Karpas-422 (cell line): ENCODE measurements around the gene ELL. TPM values are rescaled to one million over a fixed set of nuclear protein-coding genes. Genes with fewer than 3 reads are reported as not detected.

Source experiments
- DNase-seq: peaks from one replicate; pipeline ENCODE4 v3.0.0-alpha.2; 2015
- H2AFZ ChIP-seq: fragments of 200-600 bp; sonication (generic); 2 replicates; pipeline ENCODE4 v1.6.1; 2014; ENCODE audit warnings: antibody characterized with exemption, low read length, mixed read lengths
- H3K27ac ChIP-seq: fragments of 200-600 bp; sonication (generic); 2 replicates; pipeline ENCODE4 v1.5.1; 2014; ENCODE audit warnings: mild to moderate bottlenecking, low read length, moderate library complexity
- H3K27me3 ChIP-seq: fragments of 200-600 bp; sonication (generic); 2 replicates; pipeline ENCODE4 v1.6.1; 2014; ENCODE audit warnings: low read length, mixed read lengths
- H3K36me3 ChIP-seq: fragments of 200-600 bp; sonication (generic); 2 replicates; pipeline ENCODE4 v1.6.1; 2014; ENCODE audit warnings: low read length, mixed read lengths; ENCODE audit not compliant: insufficient read depth
- H3K4me1 ChIP-seq: fragments of 200-600 bp; sonication (generic); 2 replicates; pipeline ENCODE4 v1.6.1; 2014; ENCODE audit warnings: mild to moderate bottlenecking, low read length, mixed read lengths
- H3K4me2 ChIP-seq: fragments of 200-600 bp; sonication (generic); 2 replicates; pipeline ENCODE4 v1.6.1; 2014; ENCODE audit warnings: low read length, low read depth, mild to moderate bottlenecking; ENCODE audit not compliant: poor library complexity, severe bottlenecking
- H3K4me3 ChIP-seq: fragments of 200-600 bp; sonication (generic); 2 replicates; pipeline ENCODE4 v1.5.1; 2014; ENCODE audit warnings: mild to moderate bottlenecking, antibody characterized with exemption, low read length, mixed read lengths
- H3K79me2 ChIP-seq: fragments of 200-600 bp; sonication (generic); 2 replicates; pipeline ENCODE4 v1.6.1; 2014; ENCODE audit warnings: mild to moderate bottlenecking, low read length, mixed read lengths
- H3K9ac ChIP-seq: fragments of 200-600 bp; sonication (generic); 2 replicates; pipeline ENCODE4 v1.6.0; 2014; ENCODE audit warnings: low read length
- H3K9me2 ChIP-seq: fragments of 200-600 bp; sonication (generic), shearing (Covaris generic); replicated peaks from 2 replicates; pipeline ENCODE4 v1.6.0; 2014; ENCODE audit warnings: mild to moderate bottlenecking, low read length, moderate library complexity; ENCODE audit not compliant: insufficient read depth
- H3K9me3 ChIP-seq: fragments of 300-700, 200-600 bp; sonication (generic); 2 replicates; pipeline ENCODE4 v1.6.1; 2014; ENCODE audit warnings: low read length, mixed read lengths
- H4K20me1 ChIP-seq: fragments of 200-600 bp; sonication (generic); 2 replicates; pipeline ENCODE4 v1.6.1; 2014; ENCODE audit warnings: mild to moderate bottlenecking, antibody characterized with exemption, low read length, low read depth; ENCODE audit not compliant: insufficient read depth
- total RNA-seq: library from RNA; depleted of rRNA; stranded (reverse); fragments of >200 nt; shearing (Covaris generic); gene quantifications from 2 replicates; pipeline ENCODE4 v1.2.3, GENCODE V29; 2014; ENCODE audit warnings: low replicate concordance

ELL gene
- total RNA-seq, 1 experiment from 2014 or later: 10.9 TPM

DNA sequence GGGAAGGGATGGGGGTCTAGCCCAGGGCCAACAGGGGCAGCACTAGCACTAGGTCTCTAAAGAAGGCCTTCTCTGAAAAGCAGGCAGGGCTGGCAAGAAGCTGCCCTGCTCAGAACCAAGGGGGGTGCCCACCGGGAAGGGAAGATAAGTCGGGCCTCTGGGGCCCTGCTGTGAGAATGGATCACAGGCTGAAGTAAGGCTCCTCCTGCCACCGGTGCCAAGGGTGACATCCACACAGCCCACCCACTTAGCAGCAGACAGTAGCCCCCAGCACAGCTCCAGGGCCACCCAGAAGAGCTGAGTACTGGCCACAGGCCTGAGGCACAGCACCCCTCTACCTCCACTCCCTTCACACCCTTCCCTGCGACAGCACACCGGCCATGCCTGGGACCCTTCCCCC, 5.9 kb downstream of the ELL start:
- Histone ChIP-seq H3K36me3 (no peaks in the 10 kb centered on the region), H3K27ac (no peak overlapping the region), H2AFZ (no peak overlapping the region), H3K9me3 (no peaks in the 10 kb centered on the region), H4K20me1 (peaks cover 43% of the 10 kb centered on the region), H3K79me2 (peaks cover 95% of the 10 kb centered on the region), H3K4me3 (no peak overlapping the region), H3K4me1 (peaks cover 15% of the 10 kb centered on the region), H3K4me2 (no peak overlapping the region), H3K27me3 (no peaks in the 10 kb centered on the region), H3K9ac (no peak overlapping the region), H3K9me2 (no peaks in the 10 kb centered on the region)
- no peak for DNase-seq

DNA sequence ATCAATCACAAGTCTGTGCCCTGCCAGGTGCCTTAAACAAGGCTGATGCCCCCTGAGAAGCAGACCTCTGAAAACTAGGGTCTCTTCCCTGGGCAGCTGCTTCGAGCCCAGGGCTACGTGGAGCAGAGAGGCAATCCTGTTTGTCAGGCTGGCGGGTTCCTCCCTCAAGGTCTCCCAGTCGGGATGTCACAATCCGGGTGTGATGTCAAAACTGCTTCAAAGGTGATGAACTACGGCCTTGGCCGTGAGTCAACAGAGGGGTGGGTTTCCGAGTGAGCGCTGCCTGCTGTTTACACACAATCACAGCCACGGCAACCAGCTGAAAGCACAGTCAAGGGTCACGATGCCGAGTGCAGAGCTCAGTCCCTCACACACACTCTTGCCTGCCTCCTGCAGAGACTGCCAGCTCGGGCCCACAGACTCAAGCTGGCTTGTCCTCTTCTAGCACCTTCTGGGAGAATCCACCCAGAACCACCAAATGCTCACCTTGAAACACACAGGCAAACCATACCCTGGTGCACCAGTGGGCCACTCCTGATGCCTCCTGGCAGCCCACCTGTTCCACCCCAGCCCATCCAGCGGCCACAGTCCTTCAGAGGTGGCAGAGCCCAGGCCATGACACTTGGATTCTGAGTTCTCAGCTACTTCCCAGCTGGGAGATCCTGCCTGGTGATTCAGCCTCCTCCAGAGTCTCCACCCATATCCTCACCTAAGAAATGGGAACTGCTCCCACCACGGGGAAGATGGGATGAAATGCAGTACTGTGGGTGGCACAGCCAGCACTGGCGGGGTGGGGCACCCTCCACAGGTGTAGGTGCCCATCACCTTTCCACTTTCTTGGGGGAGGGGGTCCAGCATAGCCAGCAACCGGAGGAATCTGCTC, 6.8 kb downstream of the ELL start:
- no peak for DNase-seq
- peaks cover 45% of the 10 kb centered on the region for H4K20me1 ChIP-seq
- H3K4me2 ChIP-seq: no peak overlapping the region
- H3K79me2 ChIP-seq: peaks cover 93% of the 10 kb centered on the region
- no peaks in the 10 kb centered on the region for H3K9me2 ChIP-seq
- no peak overlapping the region for H3K9ac ChIP-seq
- H3K27me3 ChIP-seq: no peaks in the 10 kb centered on the region
- peaks cover 13% of the 10 kb centered on the region for H3K4me1 ChIP-seq
- H3K36me3 ChIP-seq: no peaks in the 10 kb centered on the region
- H3K27ac ChIP-seq: no peak overlapping the region
- H2AFZ ChIP-seq: no peak overlapping the region
- H3K9me3 ChIP-seq: no peaks in the 10 kb centered on the region
- H3K4me3 ChIP-seq: no peak overlapping the region

DNA sequence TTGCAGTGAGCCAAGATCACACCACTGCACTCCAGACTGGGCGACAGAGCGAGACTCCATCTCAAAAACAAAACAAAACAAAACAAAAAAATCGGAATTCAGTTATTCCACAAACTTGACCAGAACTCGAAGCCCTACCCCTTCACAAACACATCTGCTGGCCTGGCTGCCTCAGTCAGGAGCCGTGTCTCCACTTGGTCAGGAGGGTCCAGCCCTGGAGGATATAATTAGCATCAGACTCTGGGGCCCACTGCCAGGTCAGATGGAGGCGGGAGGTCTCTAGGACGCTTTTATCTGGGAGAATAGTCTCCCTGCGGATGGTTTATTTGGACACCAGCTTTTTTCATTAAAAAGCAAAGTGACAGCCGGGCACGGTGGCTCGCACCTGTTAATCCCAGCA, 8.0 kb downstream of the ELL start:
- DNase-seq: no peak
- peaks cover 10% of the 10 kb centered on the region for H3K4me1 ChIP-seq
- peaks cover 93% of the 10 kb centered on the region for H3K79me2 ChIP-seq
- H4K20me1 ChIP-seq: peaks cover 46% of the 10 kb centered on the region
- H3K27me3 ChIP-seq: no peaks in the 10 kb centered on the region
- H3K27ac ChIP-seq: no peak overlapping the region
- no peak overlapping the region for H3K9ac ChIP-seq
- H3K9me2 ChIP-seq: no peaks in the 10 kb centered on the region
- no peaks in the 10 kb centered on the region for H3K36me3 ChIP-seq
- H3K9me3 ChIP-seq: no peaks in the 10 kb centered on the region
- H3K4me3 ChIP-seq: no peak overlapping the region
- H3K4me2 ChIP-seq: no peak overlapping the region
- no peak overlapping the region for H2AFZ ChIP-seq

DNA sequence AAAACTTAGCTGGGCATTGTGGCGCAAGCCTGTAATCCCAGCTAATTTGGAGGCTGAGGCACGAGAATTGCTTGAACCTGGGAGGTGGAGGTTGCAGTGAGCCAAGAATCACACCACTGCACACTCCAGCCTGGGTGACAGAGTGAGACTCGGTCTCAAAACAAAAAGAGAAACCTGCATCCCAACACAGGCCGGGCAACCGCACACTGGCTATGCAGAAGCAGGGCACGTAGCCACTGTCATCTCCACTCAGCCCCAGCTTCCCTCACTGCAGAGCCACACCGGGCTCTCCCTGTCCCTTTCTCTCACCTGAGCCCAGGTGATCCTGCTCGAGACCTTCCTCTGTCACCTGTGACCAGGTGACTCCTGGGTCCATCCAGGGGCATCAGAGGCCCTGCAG, 11.7 kb downstream of the ELL start:
- Histone ChIP-seq H3K4me2 (no peak overlapping the region), H3K4me1 (peaks cover 12% of the 10 kb centered on the region), H4K20me1 (peaks cover 53% of the 10 kb centered on the region), H3K36me3 (no peaks in the 10 kb centered on the region), H3K79me2 (peaks cover 93% of the 10 kb centered on the region), H2AFZ (no peak overlapping the region), H3K27ac (no peak overlapping the region), H3K9me2 (no peaks in the 10 kb centered on the region), H3K9ac (no peak overlapping the region), H3K9me3 (no peaks in the 10 kb centered on the region), H3K4me3 (no peak overlapping the region), H3K27me3 (no peaks in the 10 kb centered on the region)
- DNase-seq: no peak

DNA sequence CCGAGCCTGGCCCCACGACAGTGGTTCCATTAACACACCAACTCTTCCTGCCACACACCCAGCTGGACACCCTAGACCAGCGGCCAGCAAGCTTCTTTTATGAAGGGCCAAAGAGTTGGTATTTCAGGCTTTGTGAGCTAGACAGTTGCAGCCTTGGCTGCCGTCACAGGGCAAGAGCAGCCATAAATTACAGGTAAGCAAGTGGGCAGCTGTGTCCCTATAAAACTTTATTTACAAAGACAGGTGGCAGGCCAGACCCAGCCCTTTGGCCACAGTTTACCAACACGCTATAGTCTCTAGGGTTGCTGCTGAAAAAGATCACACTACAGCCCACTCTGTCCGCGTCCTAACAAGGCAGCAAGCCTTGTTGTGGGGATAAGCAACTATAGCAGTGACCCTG, 13.3 kb downstream of the ELL start:
- Histone ChIP-seq H4K20me1 (peaks cover 48% of the 10 kb centered on the region), H3K36me3 (no peaks in the 10 kb centered on the region), H3K4me1 (peaks cover 26% of the 10 kb centered on the region)

DNA sequence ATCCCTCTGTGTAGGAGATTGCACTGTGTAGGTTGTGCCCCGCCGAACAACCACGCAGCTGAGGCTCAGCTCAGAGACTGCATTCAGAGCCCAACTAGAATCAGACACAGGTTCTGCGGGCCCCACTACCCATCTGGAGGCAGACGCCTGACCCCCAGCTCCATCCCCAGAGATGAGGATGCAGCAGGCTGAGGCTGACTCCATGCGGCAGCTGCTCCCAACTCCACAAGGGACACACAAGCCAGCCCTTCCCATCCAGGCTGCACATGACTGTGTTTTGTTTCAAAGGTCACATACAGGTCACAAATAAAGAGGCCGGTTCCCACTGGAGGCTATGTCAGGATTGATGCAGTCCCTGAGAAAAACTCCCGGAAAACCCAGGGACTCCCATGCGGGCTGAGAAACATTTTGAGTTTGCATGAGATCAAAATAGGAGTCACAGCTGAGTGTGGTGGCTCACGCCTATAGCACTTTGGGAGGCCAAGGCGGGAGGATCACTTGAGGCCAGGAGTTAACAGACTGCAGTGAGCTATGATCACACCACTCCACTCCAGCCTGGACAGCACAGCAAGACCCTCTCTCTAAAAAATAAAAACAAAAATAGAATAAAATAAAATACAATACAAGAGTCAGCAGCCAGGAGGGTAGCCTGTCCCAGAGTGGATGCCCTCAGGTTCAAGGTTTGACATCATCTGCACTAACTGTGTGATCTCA, 14.0 kb downstream of the ELL start:
- H3K9ac ChIP-seq: no peak overlapping the region
- peaks cover 95% of the 10 kb centered on the region for H3K79me2 ChIP-seq
- no peaks in the 10 kb centered on the region for H3K9me2 ChIP-seq
- H3K36me3 ChIP-seq: no peaks in the 10 kb centered on the region
- no peak overlapping the region for H3K4me2 ChIP-seq
- peaks cover 48% of the 10 kb centered on the region for H4K20me1 ChIP-seq
- peaks cover 33% of the 10 kb centered on the region for H3K4me1 ChIP-seq
- no peaks in the 10 kb centered on the region for H3K9me3 ChIP-seq
- no peak overlapping the region for H3K27ac ChIP-seq
- no peak overlapping the region for H3K4me3 ChIP-seq
- no peak for DNase-seq
- no peaks in the 10 kb centered on the region for H3K27me3 ChIP-seq
- no peak overlapping the region for H2AFZ ChIP-seq

More for the DNA sequence above, 13.3 kb downstream of the ELL start:
- no peak for DNase-seq
- Histone ChIP-seq H3K4me3 (no peak overlapping the region), H3K27me3 (no peaks in the 10 kb centered on the region), H3K4me2 (no peak overlapping the region), H3K27ac (no peak overlapping the region), H3K9me2 (no peaks in the 10 kb centered on the region), H3K79me2 (peaks cover 94% of the 10 kb centered on the region), H2AFZ (no peak overlapping the region), H3K9me3 (no peaks in the 10 kb centered on the region), H3K9ac (no peak overlapping the region)

DNA sequence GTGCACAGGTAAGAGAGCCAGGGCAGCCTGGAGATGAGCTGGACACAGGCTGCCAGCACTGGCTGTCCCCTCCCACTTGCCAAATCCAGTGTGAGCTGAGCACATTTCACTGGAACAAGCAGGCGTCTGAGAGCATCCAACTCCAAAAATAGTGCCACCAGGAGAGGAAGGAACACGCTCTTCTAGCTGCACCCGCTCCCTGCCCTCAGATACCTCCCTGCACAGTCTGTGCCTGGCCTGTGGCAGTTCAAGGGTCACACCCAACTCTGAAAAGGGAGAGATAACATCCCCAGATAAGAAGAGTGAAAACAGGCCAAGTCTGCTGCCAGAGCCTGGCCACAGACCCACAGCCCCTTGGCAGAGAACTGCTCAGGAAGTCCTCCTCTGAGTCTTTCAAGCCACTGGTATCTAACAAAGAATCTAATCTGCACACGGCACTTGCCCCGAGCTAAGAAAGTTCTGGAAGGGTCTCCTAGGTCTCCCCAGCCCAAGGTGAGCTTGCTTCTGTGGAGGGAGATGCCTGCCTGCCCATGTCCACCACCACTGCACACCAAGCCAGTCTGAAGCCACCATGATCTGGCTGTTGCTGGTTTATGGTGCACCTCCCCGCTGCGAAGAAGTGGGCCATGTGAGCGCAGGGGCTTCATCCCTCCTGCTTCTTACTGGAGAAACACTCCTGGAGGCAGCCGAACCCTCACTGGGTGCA, 14.7 kb downstream of the ELL start:
- Histone ChIP-seq H4K20me1 (peaks cover 46% of the 10 kb centered on the region), H3K9ac (no peak overlapping the region), H3K9me3 (no peaks in the 10 kb centered on the region), H3K27ac (no peak overlapping the region), H3K27me3 (no peaks in the 10 kb centered on the region), H3K4me3 (no peak overlapping the region), H3K4me1 (peaks cover 40% of the 10 kb centered on the region), H3K9me2 (no peaks in the 10 kb centered on the region), H3K36me3 (no peaks in the 10 kb centered on the region), H3K79me2 (peaks cover 95% of the 10 kb centered on the region), H3K4me2 (no peak overlapping the region), H2AFZ (no peak overlapping the region)
- DNase-seq: no peak
